GM18505 (cell line): ENCODE data around the gene PARVA.

Source experiments
- ATAC-seq: cut with Tn5 transposase; IDR thresholded peaks from one replicate; pipeline ENCODE4 v1.9.1; 2021; ENCODE audit not compliant: unreplicated experiment
- POLR2A ChIP-seq: IDR thresholded peaks from 4 replicates; pipeline ENCODE4 v1.6.1; 2011; ENCODE audit warnings: borderline replicate concordance; ENCODE audit not compliant: insufficient read depth, insufficient read length; ENCODE audit errors: extremely low read depth

The PARVA gene

DNA sequence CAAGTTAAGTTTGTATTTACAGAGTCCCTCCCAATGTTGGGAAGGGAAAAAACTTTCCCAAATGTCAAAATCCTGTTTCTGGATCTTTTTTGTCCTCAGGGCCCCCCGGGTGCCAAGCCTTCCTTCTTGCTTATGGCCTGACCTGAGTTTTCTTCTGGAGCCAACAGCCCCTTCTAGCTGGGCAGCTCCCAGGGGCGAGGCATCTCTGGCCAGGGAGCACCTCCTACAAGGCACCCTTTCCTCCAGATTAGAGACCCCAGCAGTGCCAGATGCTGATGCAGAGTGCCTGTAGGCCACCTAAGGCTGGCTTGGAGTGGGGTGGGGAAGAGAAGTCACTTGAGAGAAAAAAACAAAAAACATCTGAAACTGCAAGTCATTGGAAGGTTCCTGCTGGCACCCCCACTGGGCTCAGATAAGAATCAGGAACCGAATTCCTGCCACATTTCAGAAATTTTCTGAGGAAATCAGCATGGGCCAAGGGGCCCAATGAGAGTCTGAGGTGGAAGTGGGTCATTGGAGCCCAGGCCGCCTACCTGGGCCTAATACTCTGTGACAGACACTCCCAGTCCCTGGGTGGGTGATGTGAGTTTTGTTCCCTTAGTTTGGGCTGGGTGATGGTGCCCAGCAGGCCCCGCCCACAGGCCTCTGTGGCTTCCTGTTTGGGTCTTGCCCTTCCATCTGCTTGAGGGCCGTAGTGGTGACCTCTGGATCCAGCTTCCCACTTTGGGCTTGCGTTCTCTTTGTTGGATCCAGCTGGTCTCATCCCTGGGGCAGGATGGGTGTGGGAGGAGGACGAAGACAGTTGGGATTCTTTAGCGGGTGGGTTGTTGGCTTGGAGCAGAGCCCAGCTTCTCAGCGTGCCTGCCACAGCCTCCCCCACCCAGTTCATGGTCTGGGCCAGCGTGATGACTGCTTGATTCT lies 40.6 kb downstream of the PARVA start:
- ATAC-seq: no peak
- no peak for TF ChIP-seq POLR2A

DNA sequence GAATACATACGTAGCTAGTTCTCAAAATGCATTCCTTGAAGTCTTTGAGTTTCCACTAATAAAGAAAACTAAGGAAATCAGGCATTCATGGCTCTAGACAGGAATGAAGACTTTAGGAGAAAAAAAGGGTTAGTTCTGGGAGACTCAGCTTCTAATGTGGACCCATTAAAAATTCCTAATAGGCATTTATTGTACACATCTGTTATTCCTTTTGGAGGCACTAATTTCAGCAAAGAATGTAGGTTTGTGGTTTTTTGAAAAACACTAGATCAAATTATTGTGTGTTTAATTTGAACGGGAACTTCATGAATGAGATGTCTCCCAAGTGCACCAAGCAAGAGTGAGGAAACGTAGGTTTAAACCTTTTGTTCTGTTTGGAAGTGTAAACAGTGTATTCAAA lies 42.7 kb downstream of the PARVA start:
- no peak for TF ChIP-seq POLR2A
- no peak for ATAC-seq

DNA sequence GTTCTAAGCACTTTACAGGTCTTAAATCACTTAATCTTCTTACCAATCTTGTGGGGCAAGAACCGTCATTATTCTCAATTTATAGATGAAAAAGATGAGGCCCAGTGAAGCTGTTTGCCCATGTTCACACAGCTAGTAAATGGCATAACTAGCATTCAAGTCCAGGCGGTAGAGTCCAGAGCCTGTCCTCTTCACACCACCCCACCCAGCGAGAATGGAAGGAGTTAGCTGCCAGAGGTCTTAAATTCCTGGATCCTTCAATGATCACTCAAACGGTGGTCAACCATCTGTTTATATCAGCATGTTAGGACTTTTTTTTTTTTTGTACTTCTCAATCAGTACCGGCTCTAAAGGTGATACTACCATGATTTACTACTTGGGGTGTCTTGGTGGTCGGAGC lies 43.3 kb downstream of the PARVA start:
- TF ChIP-seq POLR2A: no peak
- no peak for ATAC-seq

DNA sequence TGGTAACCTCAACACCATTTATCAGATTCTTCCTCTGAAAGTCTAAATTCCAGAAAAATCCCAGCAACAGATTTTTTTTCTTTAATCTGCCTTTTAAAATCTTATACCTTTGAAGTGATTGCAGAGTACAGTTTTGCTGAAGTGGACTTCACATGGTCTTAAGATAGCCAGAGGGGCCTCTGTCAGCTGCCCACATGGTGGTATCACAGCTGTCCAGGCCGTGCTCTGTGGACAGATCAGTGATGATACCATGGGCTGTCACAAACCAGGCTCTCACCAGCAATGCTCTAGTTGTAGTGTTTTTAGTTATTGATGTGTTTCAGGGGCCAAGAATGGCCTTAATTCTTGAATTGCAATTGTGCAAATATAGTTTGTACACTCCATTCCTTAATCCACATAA lies 44.0 kb downstream of the PARVA start:
- ATAC-seq: no peak

DNA sequence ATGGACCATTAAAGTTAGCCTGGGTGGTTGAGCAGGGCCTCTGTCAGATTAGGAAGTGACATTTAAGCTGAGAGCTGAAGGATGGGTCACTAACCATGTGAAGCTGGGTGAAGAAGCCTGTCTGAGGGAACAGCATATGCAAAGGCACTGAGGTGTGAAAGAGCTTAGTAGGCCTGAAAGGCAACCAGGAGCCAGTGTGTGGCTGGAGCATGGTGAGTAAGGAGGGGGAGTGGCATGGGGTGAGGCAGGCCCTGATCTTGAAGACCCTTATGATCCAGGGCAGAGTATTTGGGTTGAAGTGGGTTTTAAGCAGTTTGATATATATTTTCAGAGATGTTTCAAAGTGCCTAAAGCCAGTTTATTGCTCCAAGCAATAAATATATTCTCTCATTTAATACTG lies 48.8 kb downstream of the PARVA start:
- no peak for TF ChIP-seq POLR2A
- ATAC-seq: no peak

More for the DNA sequence above, 44.0 kb downstream of the PARVA start:
- TF ChIP-seq POLR2A: no peak

DNA sequence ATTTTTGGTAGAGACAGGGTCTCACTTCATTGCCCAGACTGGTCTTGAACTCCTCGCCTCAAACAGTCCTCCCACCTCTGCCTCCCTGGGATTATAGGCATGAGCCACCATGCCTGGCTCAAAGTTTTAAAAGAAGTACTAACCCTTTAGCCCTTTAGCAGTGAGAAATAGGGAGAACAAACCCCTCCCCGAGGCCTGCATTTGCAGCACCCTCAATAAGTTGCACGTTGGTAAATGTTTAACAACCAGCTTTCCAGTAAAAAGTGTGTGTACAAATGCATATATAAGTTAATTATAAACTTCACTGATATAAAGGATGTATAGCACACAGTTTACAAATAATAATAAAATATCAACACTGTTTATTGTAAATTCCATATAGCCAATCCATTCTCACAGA lies 51.8 kb downstream of the PARVA start:
- TF ChIP-seq POLR2A: no peak
- ATAC-seq: no peak

DNA sequence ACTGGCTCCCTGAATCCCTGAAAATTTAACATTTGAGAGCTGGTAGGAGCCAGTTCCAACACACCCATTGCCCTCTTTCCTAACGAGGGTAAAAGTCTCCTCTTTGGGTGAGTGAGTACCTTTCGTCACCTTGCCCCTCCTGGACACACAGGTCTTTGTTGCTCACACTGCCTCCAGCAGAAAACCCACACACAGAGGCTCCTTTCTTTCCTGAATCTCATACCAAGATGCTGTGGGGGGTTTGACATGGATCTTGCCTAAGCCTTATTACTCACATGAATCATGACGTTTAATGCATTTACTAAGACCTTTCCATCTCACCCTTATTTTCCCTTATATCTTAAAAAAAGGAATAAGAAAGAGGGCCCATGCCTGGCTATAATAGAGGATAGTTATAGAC lies 53.0 kb downstream of the PARVA start:
- no peak for TF ChIP-seq POLR2A
- ATAC-seq: no peak

DNA sequence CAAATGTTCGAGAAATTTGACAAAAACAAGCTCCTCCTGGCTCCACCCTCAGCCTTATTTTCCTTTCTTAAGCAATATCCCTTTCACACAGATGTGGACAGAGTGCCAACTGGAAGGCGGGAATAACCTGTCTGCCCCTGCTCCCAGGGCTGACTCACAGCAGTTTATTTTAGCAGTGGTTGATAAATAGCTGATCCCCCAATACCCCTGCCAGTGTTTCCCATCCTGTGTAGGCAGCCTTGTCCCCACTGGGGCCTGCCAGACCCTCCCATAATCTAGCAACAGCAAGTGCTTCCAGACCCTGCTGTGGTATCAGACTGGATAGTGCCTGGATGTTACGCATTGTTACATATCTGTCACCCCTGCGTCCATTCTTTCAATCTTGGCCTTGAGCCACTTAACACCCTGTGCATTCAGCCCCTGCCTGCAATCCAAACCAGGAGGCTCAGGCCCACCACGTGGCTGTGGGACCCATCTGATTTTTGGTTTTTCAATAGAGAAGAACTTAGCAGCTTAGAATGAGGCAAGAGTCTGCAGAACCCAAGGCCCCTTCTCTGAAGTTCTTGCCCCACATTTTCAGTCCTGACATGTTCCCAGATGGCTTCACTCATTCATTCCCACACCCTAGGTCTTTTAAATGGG lies 53.7 kb downstream of the PARVA start:
- no peak for TF ChIP-seq POLR2A
- ATAC-seq: no peak

DNA sequence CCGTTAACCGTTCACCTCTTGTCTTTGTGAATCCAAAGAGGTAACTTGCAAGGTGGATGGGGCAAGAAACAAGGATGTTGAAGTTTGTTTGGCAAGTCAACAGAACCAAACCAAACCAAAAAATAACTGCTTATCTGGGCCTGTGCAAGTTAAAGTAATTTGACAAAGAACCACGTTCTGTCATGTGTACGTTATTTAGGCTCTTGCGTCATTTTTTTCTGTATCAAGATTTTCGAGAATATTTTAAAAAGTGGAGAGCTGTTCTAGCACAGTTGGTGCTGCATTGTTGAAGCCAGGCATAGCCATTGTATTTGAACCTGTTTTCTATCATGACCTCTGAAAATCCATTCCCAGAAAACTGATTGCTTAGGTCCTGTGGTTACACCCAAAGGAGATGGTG lies 55.1 kb downstream of the PARVA start:
- no peak for TF ChIP-seq POLR2A
- ATAC-seq: no peak

DNA sequence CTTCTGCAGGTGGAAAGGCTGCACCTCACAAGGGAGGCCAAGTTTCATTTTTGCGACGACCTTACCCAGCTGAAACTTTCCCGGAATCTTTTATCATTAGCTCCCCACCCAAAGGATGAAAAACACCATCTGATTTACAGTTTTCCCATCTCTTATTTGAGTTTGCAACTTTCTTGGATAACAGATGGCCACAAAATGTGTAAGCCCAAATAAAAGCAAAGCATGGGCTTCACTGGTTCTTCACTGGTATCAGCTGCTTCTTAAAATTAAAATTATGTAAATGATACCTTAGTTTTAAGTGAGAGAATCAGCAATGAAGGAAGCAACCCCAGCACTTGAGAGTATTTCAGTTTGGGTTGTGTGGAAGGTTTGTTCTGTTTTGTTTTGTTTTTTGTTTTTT lies 55.8 kb downstream of the PARVA start:
- no peak for TF ChIP-seq POLR2A
- ATAC-seq: no peak

DNA sequence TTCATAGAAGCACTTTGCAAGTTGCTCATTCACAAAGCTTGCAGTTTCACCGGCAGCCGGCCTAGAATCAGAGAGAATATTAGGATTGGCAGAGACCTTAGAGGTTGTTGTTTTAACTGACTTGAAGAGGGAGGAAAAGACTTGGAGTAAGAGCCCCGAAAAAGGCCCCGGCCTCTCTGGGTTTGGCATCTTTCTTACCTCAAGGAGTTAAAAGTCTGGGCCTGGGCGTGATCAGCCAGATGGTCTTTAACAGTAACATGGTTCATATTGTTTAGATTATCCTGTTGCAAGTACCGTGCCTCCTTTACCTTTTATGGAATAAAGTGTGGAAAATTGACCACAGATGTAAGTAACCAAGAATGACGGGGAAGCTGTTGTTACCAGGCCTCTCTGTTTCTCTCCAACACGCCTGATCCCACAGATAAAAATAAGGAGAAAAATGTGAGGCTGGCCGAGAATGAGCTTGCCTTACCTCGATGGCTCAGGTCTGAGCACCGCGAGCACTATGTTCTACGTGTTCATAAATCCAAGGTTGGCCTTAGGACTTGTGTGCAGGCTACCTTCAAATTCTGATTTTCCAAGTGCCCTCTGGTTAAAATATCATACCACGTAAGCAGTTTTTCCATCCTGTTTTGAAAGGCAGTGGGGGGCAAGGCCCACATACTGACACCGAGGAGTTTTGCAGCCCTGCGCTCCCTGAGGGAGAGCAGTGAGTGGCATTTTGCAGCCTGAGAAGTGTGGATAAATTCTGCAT lies 56.4 kb downstream of the PARVA start:
- TF ChIP-seq POLR2A: no peak
- no peak for ATAC-seq

DNA sequence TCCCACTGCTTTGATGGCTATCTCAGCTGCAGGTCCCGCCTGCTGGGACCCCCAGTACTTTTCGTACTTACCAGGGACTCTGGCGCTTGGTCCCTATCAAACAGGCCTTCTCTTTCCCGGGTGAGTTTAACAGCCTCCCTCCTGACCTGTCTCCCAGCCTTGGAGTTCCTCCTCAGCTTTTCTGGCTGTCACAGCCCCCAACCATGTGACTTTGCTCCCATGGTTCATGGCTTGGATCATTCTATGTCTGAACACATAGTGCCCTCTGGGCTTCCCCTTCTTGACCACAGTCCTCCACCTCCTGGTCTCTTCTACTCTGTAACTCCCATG lies 56.9 kb downstream of the PARVA start:
- TF ChIP-seq POLR2A: no peak
- no peak for ATAC-seq

DNA sequence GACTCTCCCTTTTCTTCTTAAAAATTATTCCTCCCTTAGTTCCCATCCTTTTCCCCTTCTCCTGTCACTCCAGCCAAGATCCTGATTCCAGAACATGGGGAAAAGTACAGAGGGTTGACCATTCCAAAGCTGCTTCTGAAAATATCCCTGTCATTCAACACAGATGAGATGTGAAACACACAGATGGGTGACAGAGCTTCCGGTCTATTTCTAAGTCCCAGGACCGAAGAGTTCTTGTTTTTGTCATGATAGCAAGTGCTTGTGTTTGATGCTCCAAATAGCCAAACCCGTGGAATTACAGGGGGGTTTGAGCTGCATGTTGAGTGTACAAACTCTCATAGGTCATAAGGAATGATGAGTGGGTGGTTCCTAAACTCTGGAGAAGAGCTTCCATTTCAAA lies 57.9 kb downstream of the PARVA start:
- ATAC-seq: no peak
- TF ChIP-seq POLR2A: no peak

DNA sequence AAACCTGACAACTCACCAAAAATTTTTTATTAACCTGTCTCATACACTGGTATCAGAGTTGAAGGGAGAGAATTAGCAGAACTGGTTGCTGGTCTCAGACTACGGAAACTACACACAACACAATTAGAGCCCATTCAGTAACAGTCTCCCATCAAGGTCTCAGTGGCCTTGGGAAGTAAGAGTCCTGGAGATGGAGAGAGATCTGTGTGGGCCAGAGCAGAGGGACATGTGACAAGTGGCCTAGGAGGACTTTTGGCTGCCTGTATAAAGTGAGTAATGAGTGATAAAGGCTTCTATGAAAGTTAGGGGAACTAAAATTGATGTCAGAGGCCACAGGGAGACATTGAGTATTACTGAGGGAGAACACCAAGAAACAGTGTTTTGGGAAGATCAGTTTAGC lies 58.9 kb downstream of the PARVA start:
- ATAC-seq: no peak
- no peak for TF ChIP-seq POLR2A

DNA sequence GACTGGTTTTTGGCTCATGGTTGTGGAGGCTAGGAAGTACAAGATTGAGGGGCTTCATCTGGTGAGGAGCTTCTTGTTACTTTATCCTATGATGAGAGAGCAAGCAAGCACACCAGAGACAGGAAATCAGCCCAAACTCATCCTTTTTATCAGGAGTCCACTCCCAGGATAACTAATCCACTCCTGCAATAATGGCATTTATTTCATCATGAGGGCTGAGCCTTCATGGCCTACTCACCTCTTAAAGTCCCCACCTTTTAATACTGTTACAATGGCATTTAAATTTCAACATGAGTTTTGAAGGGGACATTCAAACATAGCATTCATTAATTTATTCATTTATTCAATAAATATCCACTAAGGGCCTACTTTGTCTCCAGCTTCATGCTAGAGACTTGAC lies 60.9 kb downstream of the PARVA start:
- ATAC-seq: no peak
- TF ChIP-seq POLR2A: no peak

DNA sequence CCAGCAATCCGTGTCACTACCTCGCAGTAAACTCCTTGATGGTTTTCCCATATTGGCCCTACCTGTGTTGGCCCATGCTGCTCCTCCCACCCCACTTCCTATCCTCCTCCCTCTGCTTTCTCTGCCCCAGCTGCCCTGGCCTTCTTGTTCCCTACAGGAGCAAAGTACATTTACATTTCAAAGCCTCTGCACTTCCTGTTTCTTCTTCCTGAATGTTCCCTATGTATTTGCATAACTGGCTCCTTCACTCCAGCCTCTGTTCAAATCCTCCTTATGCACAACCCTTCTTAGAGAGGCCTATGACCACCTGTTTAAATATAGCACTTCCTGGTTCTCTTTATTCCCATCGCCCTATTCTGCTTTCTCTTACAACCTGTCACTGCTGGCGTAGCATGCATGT lies 62.2 kb downstream of the PARVA start:
- ATAC-seq: no peak
- TF ChIP-seq POLR2A: no peak
